OCI-LY3 (cell line): Measurements from ENCODE around the gene FADD.

Experiments
- H2AFZ ChIP-seq: fragments of 200-600, 300-600 bp; shearing (Covaris generic); 2 replicates; pipeline ENCODE4 v1.6.0; 2014; ENCODE audit warnings: antibody characterized with exemption, low read depth, low read length
- H3K27ac ChIP-seq: fragments of 200-600, 300-600 bp; sonication (generic); 2 replicates; pipeline ENCODE4 v1.5.1; 2014; ENCODE audit warnings: mild to moderate bottlenecking, low read length, moderate library complexity, mixed read lengths
- H3K27me3 ChIP-seq: fragments of 200-600, 300-600 bp; sonication (generic); 2 replicates; pipeline ENCODE4 v1.6.1; 2014; ENCODE audit warnings: low read depth, low read length, mixed read lengths
- H3K36me3 ChIP-seq: fragments of 200-600, 300-600 bp; sonication (generic); replicated peaks from 2 replicates; pipeline ENCODE3; 2014; ENCODE audit warnings: low read depth, low read length, mixed read lengths
- H3K4me1 ChIP-seq: fragments of 300-600, 200-600 bp; sonication (generic); 2 replicates; pipeline ENCODE4 v1.6.1; 2014; ENCODE audit warnings: low read length, mixed read lengths
- H3K4me2 ChIP-seq: fragments of 200-600, 300-600 bp; sonication (generic); 2 replicates; pipeline ENCODE4 v1.6.1; 2014; ENCODE audit warnings: low read length, mixed read lengths
- H3K4me3 ChIP-seq: fragments of 300-600, 200-600 bp; sonication (generic); 2 replicates; pipeline ENCODE4 v1.5.1; 2014; ENCODE audit warnings: antibody characterized with exemption, mild to moderate bottlenecking, low read length, moderate library complexity
- H3K79me2 ChIP-seq: fragments of 300-600, 200-600 bp; shearing (Covaris generic); 2 replicates; pipeline ENCODE4 v1.6.1; 2014; ENCODE audit warnings: mild to moderate bottlenecking, low read length, mixed read lengths
- H3K9ac ChIP-seq: fragments of 300-600, 200-600 bp; shearing (Covaris generic); 2 replicates; pipeline ENCODE4 v1.6.0; 2014; ENCODE audit warnings: mild to moderate bottlenecking, low read length, moderate library complexity
- H3K9me3 ChIP-seq: fragments of 200-600, 300-600 bp; shearing (Covaris generic); 2 replicates; pipeline ENCODE4 v1.6.1; 2014; ENCODE audit warnings: low read length, mixed read lengths; ENCODE audit not compliant: insufficient read depth
- H4K20me1 ChIP-seq: fragments of 200-600, 300-600 bp; sonication (generic); 2 replicates; pipeline ENCODE4 v1.6.1; 2016; ENCODE audit warnings: low read length, mixed read lengths; ENCODE audit not compliant: insufficient read depth
- CTCF ChIP-seq: fragments of 200-600, 300-600 bp; sonication (generic); IDR thresholded peaks from 2 replicates; pipeline ENCODE4 v1.5.1; 2014; ENCODE audit warnings: antibody characterized with exemption, low read length, low read depth
- EZH2phosphoT487 ChIP-seq: fragments of 200-600 bp; shearing (Covaris generic); IDR thresholded peaks from 2 replicates; pipeline ENCODE4 v1.6.1; 2018; ENCODE audit warnings: antibody characterized with exemption, mixed run types, low read depth

The FADD gene

GRCh38 chr11:70220136-70220535, 17.0 kb downstream of the FADD start:
- Histone ChIP-seq H3K9ac (no peak overlapping the region), H3K27me3 (peaks cover 30% of the 10 kb centered on the region), H3K79me2 (no peaks in the 10 kb centered on the region), H3K9me3 (no peaks in the 10 kb centered on the region), H3K4me2 (no peak overlapping the region), H3K4me3 (no peak overlapping the region), H3K27ac (no peak overlapping the region), H3K36me3 (no peaks in the 10 kb centered on the region), H3K4me1 (no peaks in the 10 kb centered on the region), H4K20me1 (no peaks in the 10 kb centered on the region), H2AFZ (no peak overlapping the region)
- TF ChIP-seq EZH2phosphoT487 (no peak), CTCF (no peak)

GRCh38 chr11:70220920-70221319, 17.8 kb downstream of the FADD start:
- Histone ChIP-seq H3K4me3 (no peak overlapping the region), H3K9me3 (no peaks in the 10 kb centered on the region), H3K4me1 (no peaks in the 10 kb centered on the region), H4K20me1 (no peaks in the 10 kb centered on the region), H3K27ac (no peak overlapping the region), H3K27me3 (peaks cover 30% of the 10 kb centered on the region), H3K36me3 (no peaks in the 10 kb centered on the region), H3K79me2 (no peaks in the 10 kb centered on the region), H2AFZ (no peak overlapping the region), H3K4me2 (no peak overlapping the region), H3K9ac (no peak overlapping the region)
- TF ChIP-seq EZH2phosphoT487: no peak
- no peak for TF ChIP-seq CTCF

GRCh38 chr11:70225681-70226177, 22.6 kb downstream of the FADD start:
- Histone ChIP-seq H3K27me3 (peaks cover 25% of the 10 kb centered on the region), H4K20me1 (no peaks in the 10 kb centered on the region), H3K27ac (no peak overlapping the region), H3K4me2 (no peak overlapping the region), H3K9ac (no peak overlapping the region), H3K9me3 (no peaks in the 10 kb centered on the region), H3K4me3 (no peak overlapping the region), H3K36me3 (no peaks in the 10 kb centered on the region), H2AFZ (no peak overlapping the region), H3K4me1 (no peaks in the 10 kb centered on the region), H3K79me2 (no peaks in the 10 kb centered on the region)
- TF ChIP-seq CTCF (no peak), EZH2phosphoT487 (no peak)

DNA sequence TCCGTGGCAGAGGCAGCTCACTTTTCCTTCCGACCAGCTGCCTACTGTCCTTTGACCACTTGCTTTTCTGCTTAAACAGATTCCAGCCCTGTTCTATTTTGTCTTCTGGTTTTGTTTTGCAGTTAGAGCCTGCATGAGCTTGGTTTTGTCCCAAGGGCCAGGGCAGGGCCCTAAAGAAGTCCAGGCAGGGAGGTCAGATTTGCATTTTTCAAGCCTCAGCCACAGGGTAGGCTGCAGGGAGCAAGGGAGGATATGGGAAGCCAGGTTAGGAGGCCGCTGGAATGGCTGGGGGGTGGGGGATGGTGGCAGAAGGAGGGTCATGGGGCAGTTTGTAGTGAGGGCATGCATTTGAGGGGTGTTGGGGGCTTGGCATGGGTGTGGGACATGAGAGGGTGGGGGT, 23.1 kb downstream of the FADD start:
- H3K36me3 ChIP-seq: no peaks in the 10 kb centered on the region
- no peak overlapping the region for H3K4me3 ChIP-seq
- peaks cover 22% of the 10 kb centered on the region for H3K27me3 ChIP-seq
- no peak overlapping the region for H3K27ac ChIP-seq
- no peaks in the 10 kb centered on the region for H3K79me2 ChIP-seq
- H3K9me3 ChIP-seq: no peaks in the 10 kb centered on the region
- H2AFZ ChIP-seq: no peak overlapping the region
- H3K4me1 ChIP-seq: no peaks in the 10 kb centered on the region
- H3K4me2 ChIP-seq: no peak overlapping the region
- no peak for TF ChIP-seq EZH2phosphoT487
- TF ChIP-seq CTCF: no peak
- H3K9ac ChIP-seq: no peak overlapping the region
- no peaks in the 10 kb centered on the region for H4K20me1 ChIP-seq
